Thyroid gland (tissue), 4 donors: ENCODE data around the gene PLPPR5. TPM values are rescaled to one million over a fixed set of nuclear protein-coding genes. Genes with fewer than 3 reads are reported as not detected.

Experiments
- DNase-seq, 2 donors: peaks; one replicate each; pipeline ENCODE4 v3.0.0-alpha.2; 2019
- H3K27ac ChIP-seq, 3 donors: fragments of 200-600 bp; sonication (generic); 1 replicate in 2 of 3; 2 replicates in 1 of 3; pipeline ENCODE4 v1.5.1; 2016 to 2019; ENCODE audit warnings: mild to moderate bottlenecking in 1 of 3, moderate library complexity in 1 of 3
- H3K27me3 ChIP-seq: fragments of 200-600 bp; sonication (generic); one replicate; pipeline ENCODE4 v1.5.1; 2019
- H3K36me3 ChIP-seq, 2 donors: fragments of 200-600 bp; sonication (generic); one replicate each; pipeline ENCODE4 v1.5.1; 2016 to 2019
- H3K4me1 ChIP-seq, 2 donors: fragments of 200-600 bp; sonication (generic); one replicate each; pipeline ENCODE4 v1.5.1; 2017 to 2019
- H3K4me3 ChIP-seq, 3 donors: fragments of 200-600 bp; sonication (generic); replicated peaks in 1 of 3; 1 replicate in 2 of 3; 2 replicates in 1 of 3; pipeline ENCODE4 v1.5.1; 2016; ENCODE audit warnings: mild to moderate bottlenecking in 1 of 3
- H3K9me3 ChIP-seq: fragments of 200-600 bp; sonication (generic); one replicate; pipeline ENCODE4 v1.5.1; 2017
- POLR2A ChIP-seq, 2 donors: fragments of 450-650 bp; IDR thresholded peaks; one replicate each; pipeline ENCODE4 v1.6.1; 2017; ENCODE audit warnings: antibody characterized with exemption in 2 of 2, mild to moderate bottlenecking in 2 of 2, moderate library complexity in 1 of 2
- WGBS, 2 donors: methylation state at CpG; one replicate each; pipeline ENCODE4 v1.1.5; 2017; 5-methylcytosine and 5-hydroxymethylcytosine counted together
- intact Hi-C: fragments of 100-400 bp; cut with DNase I; formaldehyde crosslinking; loops from one replicate; pipeline ENCODE4 v1.15.1; 2023
- total RNA-seq, 4 donors: library from RNA; depleted of rRNA; stranded (reverse); fragments of >200 nt; gene quantifications; one replicate each; pipeline ENCODE4 v1.2.3, GENCODE V29; 2016
- TF ChIP-seq, protein P1 (sequence below), 6 experiments: fragments of 200-600 bp in 3 of 6; fragments of 450-650 bp in 3 of 6; sonication (generic) in 3 of 6; IDR thresholded peaks; one replicate each; pipeline ENCODE4 v1.5.1; 2016 to 2019; ENCODE audit warnings: antibody characterized with exemption in 6 of 6, mild to moderate bottlenecking in 2 of 6, inconsistent platforms in 1 of 6, moderate library complexity in 1 of 6

The PLPPR5 gene
- total RNA-seq, 4 donors from 2014 or later: not detected

DNA sequence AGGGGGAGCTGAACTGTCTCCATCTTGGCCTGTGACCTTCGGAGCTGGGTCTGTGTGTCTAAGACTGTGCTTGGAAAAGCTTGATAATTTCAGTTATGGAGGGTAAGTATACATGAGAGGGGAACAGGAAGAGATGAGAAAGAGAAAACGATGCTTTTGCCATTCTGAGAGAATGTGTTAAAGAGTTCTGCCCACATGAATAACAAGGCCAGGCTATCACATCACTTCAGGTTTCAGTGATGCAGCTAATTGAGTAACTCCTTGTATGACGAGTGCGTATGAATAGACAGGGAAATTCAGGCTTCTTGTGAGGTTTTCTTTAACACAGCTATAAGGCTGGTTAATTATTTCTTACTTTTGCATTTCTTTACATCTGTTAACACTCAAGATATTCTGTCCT lies 81.0 kb downstream of the PLPPR5 start:
- intact Hi-C loops: no loop called here
- H3K4me3 ChIP-seq: no peak overlapping the region
- WGBS, 2 donors: 80 to 82% methylated on average over 4 of the region's 4 CpGs
- TF ChIP-seq POLR2A (IDR thresholded peaks at IDR 0.05): no peak
- TF ChIP-seq, protein P1, sequence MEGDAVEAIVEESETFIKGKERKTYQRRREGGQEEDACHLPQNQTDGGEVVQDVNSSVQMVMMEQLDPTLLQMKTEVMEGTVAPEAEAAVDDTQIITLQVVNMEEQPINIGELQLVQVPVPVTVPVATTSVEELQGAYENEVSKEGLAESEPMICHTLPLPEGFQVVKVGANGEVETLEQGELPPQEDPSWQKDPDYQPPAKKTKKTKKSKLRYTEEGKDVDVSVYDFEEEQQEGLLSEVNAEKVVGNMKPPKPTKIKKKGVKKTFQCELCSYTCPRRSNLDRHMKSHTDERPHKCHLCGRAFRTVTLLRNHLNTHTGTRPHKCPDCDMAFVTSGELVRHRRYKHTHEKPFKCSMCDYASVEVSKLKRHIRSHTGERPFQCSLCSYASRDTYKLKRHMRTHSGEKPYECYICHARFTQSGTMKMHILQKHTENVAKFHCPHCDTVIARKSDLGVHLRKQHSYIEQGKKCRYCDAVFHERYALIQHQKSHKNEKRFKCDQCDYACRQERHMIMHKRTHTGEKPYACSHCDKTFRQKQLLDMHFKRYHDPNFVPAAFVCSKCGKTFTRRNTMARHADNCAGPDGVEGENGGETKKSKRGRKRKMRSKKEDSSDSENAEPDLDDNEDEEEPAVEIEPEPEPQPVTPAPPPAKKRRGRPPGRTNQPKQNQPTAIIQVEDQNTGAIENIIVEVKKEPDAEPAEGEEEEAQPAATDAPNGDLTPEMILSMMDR (IDR thresholded peaks at IDR 0.05): no peak
- H3K27ac ChIP-seq: no peak overlapping the region
- no peak for DNase-seq
- H3K36me3 ChIP-seq: no peaks in the 10 kb centered on the region
- no peaks in the 10 kb centered on the region for H3K4me1 ChIP-seq
- H3K27me3 ChIP-seq: no peaks in the 10 kb centered on the region
- H3K9me3 ChIP-seq: no peaks in the 10 kb centered on the region

DNA sequence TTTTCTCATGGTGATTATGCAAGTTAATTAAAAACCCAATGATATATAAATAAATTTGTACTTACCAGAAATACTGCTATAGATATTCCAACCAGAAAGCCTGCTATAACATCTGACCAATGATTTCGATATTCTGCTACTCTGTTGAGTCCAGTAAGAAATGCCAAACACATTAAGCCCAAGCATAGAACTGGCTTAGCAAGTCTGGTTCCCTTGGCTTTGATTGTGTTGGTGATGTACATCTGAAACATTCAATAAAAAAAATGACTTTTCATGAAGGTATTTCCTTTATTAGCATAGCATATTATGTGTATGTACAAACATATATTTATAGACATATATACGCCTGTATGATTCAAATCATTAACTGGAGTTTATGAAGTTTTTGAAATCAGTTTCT lies 82.8 kb downstream of the PLPPR5 start:
- TF ChIP-seq, protein P1 (IDR thresholded peaks at IDR 0.05): no peak
- TF ChIP-seq POLR2A (IDR thresholded peaks at IDR 0.05): no peak
- H3K27me3 ChIP-seq: no peaks in the 10 kb centered on the region
- intact Hi-C loops: no loop called here
- no peaks in the 10 kb centered on the region for H3K36me3 ChIP-seq
- H3K4me1 ChIP-seq: no peaks in the 10 kb centered on the region
- H3K9me3 ChIP-seq: no peaks in the 10 kb centered on the region
- no peak for DNase-seq
- no peak overlapping the region for H3K4me3 ChIP-seq
- WGBS, 2 donors: 95 to 98% methylated on average over 2 of the region's 2 CpGs
- no peak overlapping the region for H3K27ac ChIP-seq

DNA sequence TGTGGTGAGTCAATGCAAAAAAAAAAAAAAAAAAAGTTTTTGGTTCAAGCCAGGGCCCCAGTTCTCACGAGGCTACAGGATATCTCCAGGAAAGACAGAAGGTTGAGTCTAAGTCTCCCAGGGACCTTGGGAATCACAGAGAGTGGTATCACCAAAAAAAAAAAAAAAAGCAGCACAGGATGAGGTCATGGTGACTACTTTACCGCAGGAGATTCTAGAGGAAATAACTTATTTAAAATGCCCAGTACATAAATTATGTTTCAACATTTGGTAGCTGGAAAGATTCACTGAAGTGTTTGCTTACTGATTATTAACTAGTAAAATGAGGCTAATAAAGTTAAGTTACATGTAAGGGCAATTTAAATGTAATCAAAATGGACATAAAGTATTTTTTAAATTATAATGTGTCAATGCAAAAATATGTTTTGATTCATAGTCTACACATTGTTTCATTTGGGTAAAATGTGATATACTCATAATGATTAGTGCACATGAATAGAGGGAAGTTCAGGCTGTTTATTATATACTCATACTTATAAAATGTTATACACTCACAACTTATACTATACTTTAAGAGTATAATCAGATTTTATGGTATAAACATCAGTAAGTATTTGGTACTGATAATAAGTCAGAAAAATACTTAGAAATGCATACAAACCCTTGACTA lies 84.1 kb downstream of the PLPPR5 start:
- WGBS, 2 donors: 42 to 55% methylated on average over 2 of the region's 2 CpGs
- H3K27me3 ChIP-seq: no peaks in the 10 kb centered on the region
- H3K4me3 ChIP-seq: no peak overlapping the region
- no peaks in the 10 kb centered on the region for H3K9me3 ChIP-seq
- no peak for DNase-seq
- no peaks in the 10 kb centered on the region for H3K36me3 ChIP-seq
- no peaks in the 10 kb centered on the region for H3K4me1 ChIP-seq
- H3K27ac ChIP-seq: no peak overlapping the region
- intact Hi-C loops: no loop called here
- TF ChIP-seq POLR2A (IDR thresholded peaks at IDR 0.05): no peak
- TF ChIP-seq, protein P1 (IDR thresholded peaks at IDR 0.05): no peak

DNA sequence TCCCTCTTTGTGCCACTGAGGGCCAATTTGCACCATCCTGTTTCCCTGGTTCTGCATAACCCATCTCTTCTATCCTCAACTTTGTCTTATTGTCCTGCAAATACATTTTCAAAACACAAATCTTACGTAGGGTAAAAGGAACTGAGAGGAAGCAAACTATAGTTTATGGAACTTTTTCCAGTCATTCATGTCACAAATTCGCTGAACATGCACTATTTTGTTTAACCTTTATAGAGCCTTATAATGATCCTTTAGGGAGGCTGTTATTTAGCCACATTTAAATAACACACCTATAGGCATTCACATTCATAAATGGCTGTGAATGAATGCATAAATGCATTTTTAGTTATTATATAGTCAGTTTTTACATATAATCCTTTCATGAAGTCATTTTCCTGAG lies 85.0 kb downstream of the PLPPR5 start:
- no peaks in the 10 kb centered on the region for H3K4me1 ChIP-seq
- intact Hi-C loops: no loop called here
- TF ChIP-seq POLR2A (IDR thresholded peaks at IDR 0.05): no peak
- TF ChIP-seq, protein P1 (IDR thresholded peaks at IDR 0.05): no peak
- 87 to 95% methylated on average over 2 of the region's 2 CpGs for WGBS, 2 donors
- H3K36me3 ChIP-seq: no peaks in the 10 kb centered on the region
- no peak for DNase-seq
- H3K27me3 ChIP-seq: no peaks in the 10 kb centered on the region
- no peak overlapping the region for H3K4me3 ChIP-seq
- H3K9me3 ChIP-seq: no peaks in the 10 kb centered on the region
- H3K27ac ChIP-seq: no peak overlapping the region

DNA sequence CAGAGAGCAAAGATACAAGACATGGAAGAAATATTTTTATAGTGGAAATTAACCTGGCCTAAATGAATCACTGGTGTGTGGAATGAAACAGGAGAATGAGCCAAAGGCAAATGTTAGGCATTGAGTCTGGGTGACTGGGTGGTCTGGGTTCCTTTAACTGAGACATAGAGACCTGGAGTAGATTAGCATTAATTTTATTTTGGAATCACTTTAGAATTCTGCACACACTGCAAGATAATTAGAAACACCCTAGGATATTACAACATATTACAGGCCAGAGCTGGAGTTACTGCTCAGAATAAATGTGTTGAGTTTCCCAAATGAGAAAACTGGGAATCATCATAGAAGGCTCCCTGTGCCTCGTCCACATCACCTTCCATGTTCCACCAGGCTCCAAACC lies 85.5 kb downstream of the PLPPR5 start:
- intact Hi-C loops: no loop called here
- H3K27ac ChIP-seq: no peak overlapping the region
- H3K4me1 ChIP-seq: no peaks in the 10 kb centered on the region
- H3K9me3 ChIP-seq: no peaks in the 10 kb centered on the region
- no peak overlapping the region for H3K4me3 ChIP-seq
- 63 to 73% methylated on average over 1 of the region's 1 CpG for WGBS, 2 donors
- TF ChIP-seq POLR2A (IDR thresholded peaks at IDR 0.05): no peak
- TF ChIP-seq, protein P1 (IDR thresholded peaks at IDR 0.05): no peak
- H3K36me3 ChIP-seq: no peaks in the 10 kb centered on the region
- H3K27me3 ChIP-seq: no peaks in the 10 kb centered on the region
- no peak for DNase-seq
